ENCODE measurements around the gene TCF3.

The TCF3 gene

GRCh38 chr19:1577929-1578618 is 74.3 kb downstream of the TCF3 start:
- no peak for DNase-seq

DNA sequence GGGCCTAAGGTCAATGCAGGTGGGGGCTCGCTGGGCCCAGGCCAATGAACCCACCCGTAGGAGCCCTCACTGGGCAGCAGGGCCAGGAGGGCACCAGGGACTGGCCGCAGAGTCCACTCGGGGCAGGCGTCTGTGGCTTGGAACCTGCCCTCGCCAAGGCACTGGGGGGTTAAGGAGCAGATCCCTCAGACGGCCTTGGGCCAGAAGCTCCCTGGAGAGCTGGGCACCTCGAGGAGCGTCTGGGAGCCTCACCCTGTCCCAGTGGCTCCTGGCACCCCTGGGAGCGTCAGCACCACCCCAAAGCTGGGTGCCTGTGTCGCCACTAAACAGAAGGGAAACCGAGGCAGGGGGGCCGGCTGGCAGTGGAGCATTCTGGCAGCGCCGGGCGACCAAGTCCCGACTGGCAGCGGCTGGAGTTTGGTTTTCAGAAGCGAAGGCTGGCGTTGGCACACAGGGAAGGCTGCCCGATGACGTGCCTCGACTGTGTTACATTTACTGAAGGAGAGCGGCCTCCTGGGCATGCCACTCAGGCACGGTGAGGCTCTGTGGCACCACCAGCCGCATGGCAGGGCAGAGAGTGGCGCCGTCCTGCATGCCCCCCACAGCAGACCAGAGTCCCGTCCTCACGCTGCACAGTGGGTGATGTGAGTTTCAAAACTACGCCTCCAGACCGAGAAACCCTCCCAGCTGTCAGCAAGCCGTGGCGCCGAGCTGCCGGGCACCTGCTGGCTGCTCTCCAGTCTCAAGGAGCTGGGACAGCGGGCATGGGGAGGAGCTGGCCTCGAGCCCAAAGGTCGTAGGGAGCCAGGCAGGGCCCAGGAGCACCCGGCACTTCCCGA is 75.1 kb downstream of the TCF3 start:
- DNase-seq = no peak

GRCh38 chr19:1576242-1577089 is 75.9 kb downstream of the TCF3 start:
- no peak for DNase-seq

- no peak for DNase-seq
Measured at GRCh38 chr19:1575323-1576241, 76.8 kb downstream of the TCF3 start.

- no peak for DNase-seq
Measured at GRCh38 chr19:1574354-1575136, 77.9 kb downstream of the TCF3 start.

DNA sequence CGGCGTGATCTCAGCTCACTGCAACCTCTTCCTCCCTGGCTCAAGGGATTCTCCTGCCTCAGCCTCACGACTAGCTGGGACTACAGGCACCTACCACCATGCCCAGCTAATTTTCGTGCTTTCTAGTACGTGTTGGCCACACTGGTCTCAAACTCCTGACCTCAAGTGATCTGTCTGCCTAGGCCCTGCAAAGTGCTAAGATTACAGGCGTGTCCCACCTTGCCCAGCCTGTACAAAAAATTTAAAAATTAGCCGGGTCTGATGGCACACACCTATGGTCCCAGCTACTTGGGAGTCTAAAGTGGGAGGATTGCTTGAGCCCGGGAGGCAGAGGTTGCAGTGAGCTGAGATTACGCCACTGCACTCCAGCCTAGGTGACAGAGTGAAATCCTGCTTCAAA is 79.6 kb downstream of the TCF3 start:
- no peak for DNase-seq

DNA sequence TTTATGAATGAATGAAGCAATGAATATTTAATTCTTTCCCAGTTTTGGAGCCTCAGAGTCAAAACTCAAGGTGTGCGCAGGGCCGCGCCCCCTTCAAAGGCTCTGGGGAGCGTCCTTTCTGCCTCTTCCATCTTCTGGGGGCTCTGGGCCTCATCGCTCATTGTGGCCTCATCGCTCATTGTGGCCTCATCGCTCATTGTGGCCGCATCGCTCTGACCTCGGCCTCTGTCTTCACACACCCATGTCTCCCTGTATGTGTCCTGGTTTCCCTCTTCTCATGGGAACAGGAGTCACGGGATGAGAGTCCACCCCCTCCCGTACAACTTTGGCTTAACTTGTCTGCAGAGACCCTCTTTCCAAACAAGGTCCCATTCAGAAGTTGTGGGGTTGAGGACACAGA is 81.1 kb downstream of the TCF3 start:
- DNase-seq = no peak

- no peak for DNase-seq
Measured at GRCh38 chr19:1570836-1571235, 81.6 kb downstream of the TCF3 start.

- no peak for DNase-seq
Measured at GRCh38 chr19:1569997-1570396, 82.4 kb downstream of the TCF3 start.

DNA sequence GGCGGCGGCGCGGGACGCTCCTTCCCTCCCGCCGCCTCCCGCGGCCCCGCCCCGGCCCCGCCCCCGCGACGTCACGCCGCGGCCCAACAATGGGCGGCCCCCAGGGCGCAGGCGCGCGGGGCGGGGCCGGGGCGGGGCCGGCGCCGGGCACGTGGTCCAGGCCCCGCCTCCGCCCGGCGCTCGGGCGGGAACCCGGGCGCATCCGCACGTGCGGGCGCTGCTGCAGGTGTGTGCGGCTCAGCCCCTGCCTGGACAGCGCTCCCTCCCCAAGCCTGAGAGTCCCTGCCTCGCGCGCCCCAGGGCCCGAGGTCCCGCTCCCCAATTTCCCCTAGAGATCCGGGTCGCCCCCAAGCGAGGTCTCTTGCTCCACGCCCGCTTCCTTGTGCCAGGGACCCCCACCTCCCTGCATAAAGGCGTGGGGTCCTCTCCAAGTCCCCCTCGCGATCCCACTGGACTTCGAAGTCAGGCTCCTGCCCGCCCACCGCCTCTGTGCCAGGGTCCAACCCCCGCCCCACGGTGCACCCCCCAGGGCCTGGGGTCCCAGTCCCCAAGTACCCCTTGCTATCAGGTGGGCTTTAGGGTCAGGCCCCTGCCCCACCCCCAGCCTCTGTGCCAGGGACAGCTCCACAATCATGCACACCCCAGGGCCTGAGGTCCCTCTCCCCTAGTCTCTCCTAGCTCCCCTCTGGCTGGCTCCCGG is 83.9 kb downstream of the TCF3 start, which contains the start of gene MEX3D:
MEX3D (minus strand) TSS at position 6 of the 700 bp plus-strand sequence. CDS start 267 bp downstream, outside the sequence.
- DNase-seq = peak; percentile 81 to 87

DNA sequence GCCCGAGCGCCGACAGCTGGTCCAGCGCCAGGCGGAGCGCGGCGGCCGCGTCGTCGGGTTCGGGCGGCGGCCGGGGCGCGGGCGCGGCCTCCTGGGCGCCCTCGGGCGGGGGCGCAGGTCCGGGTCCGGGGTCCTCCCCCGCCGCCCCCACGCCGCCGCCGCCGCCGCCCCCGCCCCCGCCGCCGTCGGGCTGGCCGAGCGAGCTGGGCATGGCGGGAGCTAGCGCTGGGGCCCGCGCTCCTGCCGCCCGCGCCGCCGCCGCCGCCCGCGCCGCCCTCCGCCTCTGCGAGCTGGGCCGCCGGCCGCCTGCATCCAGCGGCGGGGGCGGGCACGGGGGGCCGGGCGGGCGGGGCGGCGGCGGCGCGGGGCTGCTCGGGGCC is 84.6 kb downstream of the TCF3 start:
- no peak for DNase-seq

- no peak for DNase-seq
Measured at GRCh38 chr19:1567116-1567847, 85.1 kb downstream of the TCF3 start.

GRCh38 chr19:1566392-1567115 is 85.9 kb downstream of the TCF3 start:
- no peak for DNase-seq

DNA sequence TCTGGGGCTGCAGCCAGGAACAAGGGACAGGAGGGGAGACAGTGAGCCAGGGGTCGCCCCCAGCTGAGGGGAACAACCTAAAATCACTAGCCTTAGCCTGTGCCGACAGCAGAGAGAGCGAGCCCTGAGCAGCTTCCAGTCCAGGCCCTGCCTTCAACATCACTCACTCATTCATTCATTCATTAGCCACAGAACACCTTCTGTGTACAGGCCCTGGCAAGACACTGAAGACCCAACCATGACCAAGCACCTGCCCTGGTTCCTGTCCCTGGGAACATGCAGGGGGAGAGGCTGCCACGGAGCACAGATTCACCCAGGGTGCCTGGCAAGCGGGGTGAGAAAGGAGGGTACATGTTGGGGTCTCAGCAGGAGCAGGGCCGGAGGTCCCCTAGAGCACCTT is 89.2 kb downstream of the TCF3 start:
- no peak for DNase-seq

DNA sequence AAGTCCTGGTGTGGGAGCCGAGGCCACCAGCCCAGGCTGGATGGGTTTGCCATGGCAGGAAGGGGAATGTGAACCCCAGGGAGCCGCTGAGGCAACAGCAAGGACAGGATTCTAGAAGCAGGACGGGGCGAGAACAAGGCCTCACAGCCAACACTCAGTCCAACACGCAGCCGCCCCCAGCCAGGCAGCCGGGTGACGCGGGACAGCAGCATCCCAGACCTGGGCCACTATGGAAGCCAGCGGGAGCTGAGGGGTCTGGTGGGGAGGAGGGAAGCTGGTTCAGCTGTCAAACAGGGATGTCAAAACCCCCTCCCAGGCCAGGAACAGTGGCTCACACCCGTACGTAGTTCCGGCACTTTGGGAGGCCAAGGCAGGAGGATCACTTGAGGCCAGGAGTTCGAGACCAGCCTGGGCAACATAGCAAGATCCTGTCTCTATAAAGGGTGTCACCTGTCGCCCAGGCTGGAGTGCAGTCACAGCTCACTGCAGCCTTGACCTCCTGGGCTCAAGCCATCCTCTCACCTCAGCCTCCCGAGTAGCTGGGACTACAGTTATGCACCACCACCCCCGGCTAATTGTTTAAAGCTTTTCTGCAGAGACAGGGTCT is 91.1 kb downstream of the TCF3 start:
- no peak for DNase-seq

DNA sequence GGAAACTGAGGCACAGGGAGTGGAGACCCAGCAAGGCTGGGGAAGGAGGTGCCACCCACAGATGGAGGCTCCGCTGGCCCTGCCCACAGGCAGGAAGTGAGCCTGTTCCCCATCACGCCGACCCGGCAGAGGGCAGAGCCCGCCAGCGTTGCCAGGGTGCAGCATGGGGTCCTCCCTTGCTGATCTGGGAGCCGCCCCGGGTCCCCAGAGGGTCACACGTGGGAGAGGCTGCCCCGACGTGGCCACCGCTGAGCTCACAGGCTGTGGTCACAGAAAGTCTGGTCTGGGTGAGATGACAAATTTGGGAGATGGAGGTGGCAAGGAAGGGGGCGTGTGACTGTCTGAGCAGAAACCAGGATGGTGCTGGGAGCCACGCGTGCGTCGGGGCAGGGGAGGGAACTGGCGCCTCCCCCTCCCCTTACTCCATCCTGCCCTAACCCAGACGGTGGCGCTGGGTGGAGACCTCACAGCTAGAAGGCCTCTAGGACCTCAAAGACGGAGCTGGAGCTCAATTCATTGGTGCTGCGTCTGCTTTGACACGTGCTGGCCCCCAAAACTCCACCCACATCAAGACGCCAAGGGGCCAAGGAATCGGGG is 92.0 kb downstream of the TCF3 start:
- DNase-seq = no peak
